ENCODE measurements around the gene GPR146.

GRCh38 chr7:1106793-1107421, 62.6 kb downstream of the GPR146 start:
- TF ChIP-seq CTCF (IDR thresholded peaks at IDR 0.05 in 8 of 11, conservative IDR thresholded peaks at IDR 0.05 in 3 of 11) (no peak), POLR2A (IDR thresholded peaks at IDR 0.05) (no peak), POLR2AphosphoS5 (IDR thresholded peaks at IDR 0.05) (peak in 1 of 3 donors; percentile 26)
